Hematopoietic multipotent progenitor cell treated with erythropoietin and hydrocortisone succinate and interleukin-3 and kit ligand, for 8 days (in vitro differentiated cells): ENCODE results near the gene PGGHG.

Experiments
- DNase-seq: peaks from one replicate; pipeline ENCODE4 v3.0.0-alpha.2; 2015

PGGHG gene

GRCh38 chr11:288478-289397 is at the start of gene PGGHG:
PGGHG (plus strand) TSS chr11:289126; CDS start chr11:289817, 691 bp downstream.
- DNase-seq = peak; percentile 29

- no peak for DNase-seq
Measured at GRCh38 chr11:240315-240714, 48.6 kb upstream of the PGGHG start.

- no peak for DNase-seq
Measured at GRCh38 chr11:241634-242033, 47.3 kb upstream of the PGGHG start.

GRCh38 chr11:244376-244775 is 44.5 kb upstream of the PGGHG start:
- no peak for DNase-seq

- DNase-seq = no peak
Measured at GRCh38 chr11:249062-249461, 39.9 kb upstream of the PGGHG start.

GRCh38 chr11:250274-250673 is 38.7 kb upstream of the PGGHG start:
- no peak for DNase-seq

GRCh38 chr11:250740-251299 is 38.1 kb upstream of the PGGHG start:
- DNase-seq = peak; percentile 64

- DNase-seq = peak; percentile 10
Measured at GRCh38 chr11:251550-251949, 37.4 kb upstream of the PGGHG start.

- no peak for DNase-seq
Measured at GRCh38 chr11:252666-253065, 36.3 kb upstream of the PGGHG start.

GRCh38 chr11:253160-253885 is 35.6 kb upstream of the PGGHG start:
- no peak for DNase-seq

GRCh38 chr11:253886-254270 is 35.0 kb upstream of the PGGHG start:
- no peak for DNase-seq

GRCh38 chr11:255176-255575 is 33.8 kb upstream of the PGGHG start:
- DNase-seq = no peak

GRCh38 chr11:255816-256215 is 33.1 kb upstream of the PGGHG start:
- no peak for DNase-seq

- DNase-seq = peak; percentile 38
Measured at GRCh38 chr11:256952-257737, 31.8 kb upstream of the PGGHG start.

- DNase-seq = peak; percentile 24
Measured at GRCh38 chr11:257766-258493, 31.0 kb upstream of the PGGHG start.

- DNase-seq = no peak
Measured at GRCh38 chr11:259413-259812, 29.5 kb upstream of the PGGHG start.

- DNase-seq = no peak
Measured at GRCh38 chr11:261624-262023, 27.3 kb upstream of the PGGHG start.

GRCh38 chr11:266676-267439 is 22.1 kb upstream of the PGGHG start:
- DNase-seq = peak; percentile 40

- peak; percentile 65 for DNase-seq
Measured at GRCh38 chr11:267491-267994, 21.4 kb upstream of the PGGHG start.

GRCh38 chr11:268716-269145 is 20.2 kb upstream of the PGGHG start:
- DNase-seq = peak; percentile 88
